Activated CD4-positive, alpha-beta T cell treated with anti-CD3 and anti-CD28 coated beads, Interleukin-2, amount 10 ng/mL, durations not matched to agents 7 days and 5 days (primary cell): ENCODE results near the gene NTM. TPM values are rescaled to one million over a fixed set of nuclear protein-coding genes. Genes with fewer than 3 reads are reported as not detected.
"Not testable (repeated sequence)": the region's sequence is repeated elsewhere in the genome, so short reads cannot be mapped to it uniquely, and the experiment has no call there.

Experiments
- CTCF ChIA-PET: fragments of 350-600 bp; sonication (Branson Sonifier 250); formaldehyde crosslinking; loops from one replicate; lab custom pipeline; 2021; ENCODE audit warnings: antibody characterized with exemption; lab: Charles Lee
- POLR2A ChIA-PET: fragments of 350-600 bp; sonication (Branson Sonifier 250); formaldehyde crosslinking; loops from one replicate; lab custom pipeline; 2021; ENCODE audit warnings: antibody characterized with exemption; lab: Charles Lee
- DNase-seq: peaks from one replicate; pipeline ENCODE4 v3.0.0-alpha.2; 2020
- H3K27ac Mint-ChIP-seq: one replicate; pipeline ENCODE4 v1.8.0; 2021; ENCODE audit warnings: mild to moderate bottlenecking, moderate library complexity, mixed read lengths
- H3K27me3 Mint-ChIP-seq: one replicate; pipeline ENCODE4 v1.8.0; 2021; ENCODE audit warnings: mixed read lengths
- H3K36me3 Mint-ChIP-seq: one replicate; pipeline ENCODE4 v1.8.0; 2021; ENCODE audit warnings: low read depth, mixed read lengths
- H3K4me1 Mint-ChIP-seq: one replicate; pipeline ENCODE4 v1.8.0; 2021; ENCODE audit warnings: mixed read lengths
- H3K4me3 Mint-ChIP-seq: one replicate; pipeline ENCODE4 v1.8.0; 2021; ENCODE audit warnings: mild to moderate bottlenecking, moderate library complexity, mixed read lengths
- H3K9me3 Mint-ChIP-seq: one replicate; pipeline ENCODE4 v1.8.0; 2021; ENCODE audit warnings: mixed read lengths
- total RNA-seq, 2 experiments: library from RNA; stranded (reverse); gene quantifications; one replicate each; pipeline ENCODE4 v1.2.3, GENCODE V29; 2021

NTM gene
- total RNA-seq, 2 experiments from 2014 or later: not detected

DNA sequence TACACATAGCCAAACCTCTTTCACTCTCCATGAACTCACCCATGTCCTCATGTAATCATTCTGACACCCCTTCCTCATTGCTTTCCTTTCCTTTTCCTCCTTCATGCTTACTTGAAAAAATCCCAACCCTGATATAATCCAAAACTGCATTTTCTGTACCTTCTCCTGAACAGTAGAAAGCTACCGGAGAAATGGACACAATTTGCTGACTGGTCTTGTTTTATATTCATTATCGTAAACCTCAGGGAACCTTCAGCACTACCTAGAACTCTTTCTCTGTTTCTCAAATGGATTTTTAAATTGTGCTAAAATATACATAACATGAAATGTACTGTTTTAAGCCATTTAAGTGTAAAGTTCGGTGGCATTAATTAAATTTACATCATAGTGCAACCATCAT lies 996.9 kb downstream of the NTM start:
- no peak for DNase-seq
- ChIA-PET POLR2A (no interaction called here), CTCF (no interaction called here)
- Mint-ChIP-seq H3K27ac (no peak overlapping the region), H3K4me1 (no peaks in the 10 kb centered on the region), H3K9me3 (peaks cover 7% of the 10 kb centered on the region), H3K4me3 (no peak overlapping the region), H3K36me3 (no peaks in the 10 kb centered on the region), H3K27me3 (no peaks in the 10 kb centered on the region)

DNA sequence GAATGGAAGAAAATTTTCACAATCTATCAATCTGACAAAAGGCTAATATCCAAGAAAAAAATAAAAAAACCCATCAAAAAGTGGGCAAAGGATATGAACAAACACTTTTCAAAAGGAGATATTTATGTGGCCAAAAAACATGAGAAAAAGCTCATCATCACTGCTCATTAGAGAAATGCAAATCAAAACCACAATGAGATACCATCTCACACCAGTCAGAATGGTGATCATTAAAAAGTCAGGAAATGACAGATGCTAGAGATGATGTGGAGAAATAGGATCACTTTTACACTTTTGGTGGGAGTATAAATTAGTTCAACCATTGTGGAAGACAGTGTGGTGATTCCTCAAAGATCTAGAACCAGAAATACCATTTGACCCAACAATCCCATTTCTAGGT lies 999.7 kb downstream of the NTM start:
- H3K9me3 Mint-ChIP-seq, H3K4me3 Mint-ChIP-seq, POLR2A ChIA-PET, H3K27ac Mint-ChIP-seq, DNase-seq, H3K27me3 Mint-ChIP-seq, H3K4me1 Mint-ChIP-seq, CTCF ChIA-PET, H3K36me3 Mint-ChIP-seq: not testable (repeated sequence)

GRCh38 chr11:132373405-132374143 lies 1003.2 kb downstream of the NTM start:
- no peaks in the 10 kb centered on the region for H3K4me1 Mint-ChIP-seq
- ChIA-PET CTCF (no interaction called here), POLR2A (no interaction called here)
- H3K27me3 Mint-ChIP-seq: no peaks in the 10 kb centered on the region
- no peak overlapping the region for H3K27ac Mint-ChIP-seq
- no peak overlapping the region for H3K4me3 Mint-ChIP-seq
- no peaks in the 10 kb centered on the region for H3K36me3 Mint-ChIP-seq
- H3K9me3 Mint-ChIP-seq: no peaks in the 10 kb centered on the region
- no peak for DNase-seq

GRCh38 chr11:132379540-132379939 lies 1009.1 kb downstream of the NTM start:
- no peak overlapping the region for H3K4me3 Mint-ChIP-seq

More at GRCh38 chr11:132379540-132379939, 1009.1 kb downstream of the NTM start:
- peaks cover 2% of the 10 kb centered on the region for H3K9me3 Mint-ChIP-seq
- ChIA-PET POLR2A (no interaction called here), CTCF (no interaction called here)
- H3K4me1 Mint-ChIP-seq: no peaks in the 10 kb centered on the region
- H3K36me3 Mint-ChIP-seq: no peaks in the 10 kb centered on the region
- H3K27ac Mint-ChIP-seq: no peak overlapping the region
- DNase-seq: no peak
- no peaks in the 10 kb centered on the region for H3K27me3 Mint-ChIP-seq
